NCI-H345 treated with DMSO at 0.1 percent for 48 hours (cell line): Measurements from ENCODE around the gene OR2V1.
"Not testable (repeated sequence)": the region's sequence is repeated elsewhere in the genome, so short reads cannot be mapped to it uniquely, and the experiment has no call there.

Experiments
- DNase-seq: peaks from one replicate; lab custom pipeline; 2025; ENCODE audit not compliant: unreplicated experiment; lab: John Stamatoyannopoulos, UW

OR2V1 gene

DNA sequence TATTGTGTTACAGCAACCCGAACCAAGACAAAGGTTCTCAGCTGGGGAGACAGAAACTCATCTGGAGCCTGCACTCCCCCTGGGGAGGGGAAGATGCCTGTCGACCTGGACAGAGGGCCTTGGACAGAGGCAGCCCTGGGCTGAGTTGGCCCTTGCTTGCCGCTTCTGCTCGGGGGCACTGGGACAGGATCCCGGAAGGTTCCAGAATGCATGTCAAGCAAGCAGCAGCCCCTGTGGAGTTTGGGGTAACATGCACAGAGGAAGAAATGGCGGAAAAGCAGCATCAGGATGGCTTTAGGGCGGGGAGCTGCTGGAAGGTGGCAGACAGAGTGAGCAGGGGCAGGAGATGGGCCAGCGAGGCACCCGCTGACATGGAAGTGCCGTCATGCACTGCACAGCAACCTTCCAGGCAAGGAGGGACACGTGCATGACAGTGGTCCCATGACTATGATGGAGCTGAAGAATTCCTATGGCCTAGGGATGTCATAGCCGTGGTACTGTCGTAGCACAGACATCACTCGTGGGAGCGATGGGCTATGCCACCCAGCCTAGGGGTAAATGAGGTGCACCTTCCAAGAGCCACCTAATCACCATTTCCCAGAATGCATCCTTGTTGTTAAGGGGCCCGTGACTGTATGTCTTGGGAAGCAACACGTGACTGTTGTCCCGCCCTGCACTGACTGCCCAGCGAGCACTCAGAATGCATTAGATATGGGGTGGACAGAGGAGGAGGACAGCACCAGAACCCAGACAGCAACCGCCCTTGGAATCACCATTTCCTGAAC, 26.2 kb downstream of the OR2V1 start:
- not testable (repeated sequence) for DNase-seq

GRCh38 chr5:181104259-181104568, 26.8 kb downstream of the OR2V1 start:
- not testable (repeated sequence) for DNase-seq

GRCh38 chr5:181101930-181102674, 28.9 kb downstream of the OR2V1 start:
- not testable (repeated sequence) for DNase-seq

DNA sequence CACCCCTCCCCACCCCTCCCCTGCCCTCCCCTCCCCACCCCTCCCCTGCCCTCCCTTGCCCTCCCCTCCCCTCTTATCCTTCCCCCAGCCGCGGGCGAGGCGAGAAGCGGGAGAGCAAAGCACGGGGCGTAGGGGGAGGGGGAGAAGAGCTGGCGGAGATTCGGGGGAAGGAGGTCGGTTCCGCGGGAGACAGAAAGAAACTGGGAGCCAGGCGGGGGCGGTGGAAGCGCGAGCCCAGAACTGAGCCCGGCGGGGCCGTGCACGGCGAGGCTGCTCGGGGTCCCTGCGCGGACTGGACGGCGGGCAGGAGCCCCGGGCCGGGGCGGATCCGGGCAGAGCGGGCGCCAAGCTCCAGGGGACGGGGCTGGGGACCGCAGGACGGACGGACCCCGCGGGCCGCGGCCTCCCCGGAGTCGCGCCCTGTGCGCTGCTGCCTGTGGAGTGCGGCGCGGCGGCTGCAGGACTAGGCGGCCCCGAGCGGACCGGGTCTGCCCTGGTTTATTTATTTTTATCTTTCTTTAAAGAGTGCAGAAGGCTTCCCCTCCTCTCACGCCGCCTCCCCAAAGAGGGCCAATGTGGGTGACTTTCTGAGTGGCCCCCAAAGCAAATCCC, 29.8 kb downstream of the OR2V1 start:
- not testable (repeated sequence) for DNase-seq

DNA sequence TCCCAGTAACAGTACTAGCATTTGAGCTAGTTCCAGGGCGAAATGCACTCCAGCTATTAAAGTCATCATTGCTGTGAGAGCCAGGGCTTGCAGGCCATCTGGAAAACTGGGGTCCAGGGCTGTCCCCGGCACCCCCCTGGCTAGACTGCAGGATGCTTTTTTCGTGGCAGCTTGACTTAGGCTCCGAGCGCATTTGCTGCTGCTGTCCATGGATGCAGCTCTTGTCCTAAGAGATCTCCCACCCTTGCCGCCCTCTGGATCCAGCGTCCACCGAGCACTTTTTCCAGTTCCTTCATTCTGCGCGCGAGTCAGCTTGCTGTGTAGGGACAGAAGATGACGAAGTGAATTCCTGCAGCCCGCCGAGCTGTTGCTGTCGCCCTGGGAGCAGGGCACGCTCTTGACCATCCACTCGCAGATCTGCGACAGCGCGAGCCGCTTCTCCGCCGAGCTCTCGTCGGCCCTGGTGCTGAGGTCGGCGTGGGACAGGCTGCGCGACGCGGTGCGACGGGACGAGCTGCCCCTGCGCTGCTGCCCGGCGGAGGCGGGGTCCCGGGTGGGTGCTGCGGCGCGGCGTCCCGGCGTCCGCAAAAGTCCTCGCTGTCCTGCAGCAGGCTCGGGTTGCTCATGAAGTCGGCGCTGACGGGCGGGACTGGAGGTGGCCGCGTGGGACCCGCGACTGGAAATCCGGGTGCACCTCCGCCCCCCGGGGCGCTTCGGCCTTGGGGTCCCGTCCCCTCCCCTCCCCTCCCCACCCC, 30.7 kb downstream of the OR2V1 start:
- no peak for DNase-seq

GRCh38 chr5:181099602-181100086, 31.3 kb downstream of the OR2V1 start:
- DNase-seq: no peak

DNA sequence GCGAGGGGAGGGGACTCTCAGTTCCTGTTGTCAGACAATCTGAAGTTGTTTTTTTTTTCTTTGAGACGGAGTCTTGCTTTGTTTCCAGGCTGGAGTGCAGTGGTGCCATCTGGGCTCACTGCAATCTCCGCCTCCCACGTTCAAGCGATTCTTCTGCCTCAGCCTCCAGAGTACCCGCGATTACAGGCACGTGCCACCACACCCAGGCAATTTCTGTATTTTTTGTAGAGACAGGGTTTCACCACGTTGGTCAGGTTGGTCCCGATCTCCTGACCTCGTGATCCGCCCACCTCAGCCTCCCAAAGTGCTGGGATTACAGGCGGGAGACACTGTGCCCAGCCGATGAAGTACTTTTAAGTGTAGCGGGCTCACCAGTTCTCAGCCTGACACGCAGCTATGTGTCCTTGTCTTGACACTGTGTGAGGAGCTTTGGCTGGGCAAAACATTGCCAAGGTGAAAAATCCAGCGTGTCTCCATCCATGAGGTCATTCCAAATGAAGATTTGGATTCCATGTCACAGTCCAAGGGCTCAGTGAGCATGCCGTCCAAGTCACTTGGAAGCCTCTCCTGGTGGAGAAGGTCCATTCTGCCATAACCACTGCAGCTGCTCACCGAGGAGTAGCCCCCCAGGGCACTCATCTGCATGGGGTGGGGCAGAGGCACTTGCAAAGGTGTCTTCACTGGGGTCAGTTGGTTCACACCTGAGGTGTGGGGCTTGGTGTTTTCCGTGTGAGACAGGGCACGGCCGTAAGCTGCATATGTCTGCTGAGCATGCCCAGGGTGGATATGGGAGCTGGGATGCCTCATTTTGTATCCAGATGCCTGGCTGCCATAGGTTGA, 32.0 kb downstream of the OR2V1 start:
- no peak for DNase-seq

DNA sequence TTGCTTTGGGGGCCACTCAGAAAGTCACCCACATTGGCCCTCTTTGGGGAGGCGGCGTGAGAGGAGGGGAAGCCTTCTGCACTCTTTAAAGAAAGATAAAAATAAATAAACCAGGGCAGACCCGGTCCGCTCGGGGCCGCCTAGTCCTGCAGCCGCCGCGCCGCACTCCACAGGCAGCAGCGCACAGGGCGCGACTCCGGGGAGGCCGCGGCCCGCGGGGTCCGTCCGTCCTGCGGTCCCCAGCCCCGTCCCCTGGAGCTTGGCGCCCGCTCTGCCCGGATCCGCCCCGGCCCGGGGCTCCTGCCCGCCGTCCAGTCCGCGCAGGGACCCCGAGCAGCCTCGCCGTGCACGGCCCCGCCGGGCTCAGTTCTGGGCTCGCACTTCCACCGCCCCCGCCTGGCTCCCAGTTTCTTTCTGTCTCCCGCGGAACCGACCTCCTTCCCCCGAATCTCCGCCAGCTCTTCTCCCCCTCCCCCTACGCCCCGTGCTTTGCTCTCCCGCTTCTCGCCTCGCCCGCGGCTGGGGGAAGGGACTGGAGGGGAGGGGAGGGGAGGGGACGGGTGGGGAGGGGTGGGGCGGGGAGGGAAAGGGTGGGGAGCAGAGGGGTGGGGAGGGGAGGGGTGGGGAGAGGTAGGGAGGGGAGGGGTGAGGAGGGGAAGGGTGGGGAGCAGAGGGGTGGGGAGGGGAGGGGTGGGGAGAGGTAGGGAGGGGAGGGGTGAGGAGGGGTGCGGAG, 33.0 kb downstream of the OR2V1 start:
- not testable (repeated sequence) for DNase-seq

GRCh38 chr5:181097383-181097753, 33.6 kb downstream of the OR2V1 start:
- DNase-seq: not testable (repeated sequence)

GRCh38 chr5:181096721-181097382, 34.1 kb downstream of the OR2V1 start:
- DNase-seq: not testable (repeated sequence)

- not testable (repeated sequence) for DNase-seq
Observed at GRCh38 chr5:181095162-181095561, 35.8 kb downstream of the OR2V1 start.

DNA sequence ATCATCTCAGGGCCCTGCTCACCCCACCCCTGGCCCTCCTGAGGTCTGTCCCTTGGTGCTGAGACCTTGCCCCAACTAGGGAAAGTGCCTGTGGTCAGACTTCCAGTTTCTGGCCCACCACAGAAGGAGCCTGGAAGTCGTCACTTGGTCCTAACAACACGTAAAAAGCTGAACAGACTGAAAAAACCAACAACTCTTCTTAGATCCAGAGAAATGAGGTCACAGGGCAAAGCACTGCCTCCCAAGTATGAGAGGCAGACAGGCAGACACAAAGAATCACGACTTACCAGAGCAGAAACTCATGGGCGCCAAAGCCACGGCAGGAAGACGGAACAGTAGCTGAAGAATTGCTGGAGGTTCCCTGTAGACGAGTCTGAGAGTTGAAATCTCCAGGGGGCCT, 38.5 kb downstream of the OR2V1 start:
- no peak for DNase-seq

DNA sequence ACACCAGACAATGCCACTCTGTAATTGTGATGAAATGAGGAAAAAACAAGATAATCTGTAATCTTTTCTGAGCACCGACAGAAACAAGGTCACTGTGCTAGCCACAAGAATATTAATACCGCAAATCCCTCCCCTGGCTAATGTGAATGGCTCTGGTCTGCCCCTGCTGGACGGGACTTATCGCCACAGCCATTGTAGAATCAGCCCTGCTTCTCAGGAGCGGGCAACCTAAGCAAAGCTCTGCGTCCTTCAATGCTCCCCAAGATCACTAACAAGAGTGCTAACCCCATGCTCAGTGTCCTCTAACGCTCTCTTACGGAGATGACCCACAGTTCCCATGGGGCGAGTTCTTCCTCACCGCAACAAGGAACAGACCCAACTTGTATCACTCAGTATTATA, 42.7 kb downstream of the OR2V1 start:
- DNase-seq: no peak

DNA sequence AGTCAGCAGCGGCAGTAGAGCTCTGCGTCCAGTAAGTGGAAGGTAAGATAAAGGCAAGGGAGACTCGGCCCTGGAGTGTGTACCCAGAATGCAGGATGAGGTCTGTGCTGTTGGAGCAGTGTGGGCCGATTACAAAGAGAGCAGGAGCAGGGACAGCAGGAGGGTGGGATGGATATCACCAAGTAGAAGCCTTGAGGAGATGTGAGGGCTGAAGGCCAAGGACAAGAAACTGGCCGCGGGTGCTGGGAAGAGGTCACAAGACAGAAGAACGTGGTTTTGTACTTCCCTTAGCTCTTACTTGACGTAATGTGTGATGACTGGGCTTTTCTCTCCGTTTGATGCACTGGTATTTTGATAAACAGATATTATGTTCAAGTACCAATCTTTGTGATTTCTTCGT, 43.7 kb downstream of the OR2V1 start:
- DNase-seq: no peak

GRCh38 chr5:181086884-181087205, 44.1 kb downstream of the OR2V1 start:
- no peak for DNase-seq

DNA sequence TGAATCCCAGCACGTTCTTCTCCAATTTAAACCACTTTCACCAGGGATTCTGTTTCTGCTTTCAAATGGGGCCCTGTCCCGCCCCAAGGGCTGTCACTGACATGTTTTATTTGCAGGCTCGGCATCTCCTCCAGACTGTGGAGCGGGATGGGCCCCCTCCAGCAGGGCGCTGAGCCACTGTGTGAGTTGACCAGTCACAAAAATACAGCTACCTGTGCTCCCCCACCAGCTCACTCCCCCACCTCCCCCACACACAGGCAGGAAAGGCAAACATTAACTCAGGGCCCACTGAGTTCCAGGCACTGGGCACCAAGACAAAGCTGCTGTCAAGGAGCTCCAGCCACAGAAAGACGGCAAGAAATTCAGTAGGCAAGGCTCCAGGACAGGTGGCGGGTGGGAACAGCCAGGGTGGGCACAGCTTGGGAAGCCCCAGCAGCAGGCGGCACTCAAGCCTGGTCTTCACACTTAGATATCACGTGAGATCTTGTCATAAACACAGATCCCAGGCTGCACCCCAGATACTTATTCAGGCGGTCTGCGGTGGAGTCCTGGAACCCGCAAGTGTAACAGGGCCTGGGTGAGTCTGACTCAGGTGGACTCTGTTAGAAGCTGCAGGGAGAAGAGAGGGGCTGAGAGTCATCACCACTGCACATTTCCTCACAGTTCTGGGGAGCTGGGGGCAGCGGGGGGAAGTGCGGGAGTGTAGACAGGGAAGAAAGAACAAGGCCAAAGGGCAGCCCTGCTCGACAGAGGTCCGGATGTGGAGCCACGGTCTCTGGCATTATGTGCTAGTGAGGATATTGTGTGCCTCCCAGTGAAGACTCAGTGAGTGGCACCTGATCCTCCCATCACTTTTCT, 44.7 kb downstream of the OR2V1 start:
- DNase-seq: no peak

DNA sequence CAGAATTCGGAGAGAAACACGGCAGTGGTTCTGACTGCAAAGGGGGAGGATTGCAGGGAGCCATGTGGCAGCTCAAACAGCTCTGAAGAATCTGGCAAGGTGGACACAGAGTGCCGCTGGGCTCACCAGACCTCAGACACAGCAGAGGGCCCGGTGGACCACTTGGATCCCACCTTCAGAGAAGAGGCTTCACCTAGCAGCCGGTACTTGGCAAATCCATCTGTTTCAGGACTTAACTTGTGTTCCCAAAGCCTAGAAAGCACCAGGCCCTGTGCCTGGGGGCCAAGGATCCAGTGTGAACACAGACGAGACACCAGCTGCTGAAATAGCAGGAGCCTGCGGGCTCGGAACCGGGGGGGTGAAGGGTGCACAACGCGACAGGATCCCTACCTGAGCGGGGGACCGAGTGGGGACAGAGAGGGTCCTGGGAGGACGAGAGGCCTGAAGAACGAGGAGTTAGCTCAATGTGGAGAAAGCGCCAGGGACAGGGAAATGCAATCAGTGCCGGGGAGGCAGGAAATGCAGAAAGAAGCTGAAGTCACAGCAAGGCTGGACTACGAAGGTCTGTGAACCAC, 46.3 kb downstream of the OR2V1 start:
- no peak for DNase-seq

DNA sequence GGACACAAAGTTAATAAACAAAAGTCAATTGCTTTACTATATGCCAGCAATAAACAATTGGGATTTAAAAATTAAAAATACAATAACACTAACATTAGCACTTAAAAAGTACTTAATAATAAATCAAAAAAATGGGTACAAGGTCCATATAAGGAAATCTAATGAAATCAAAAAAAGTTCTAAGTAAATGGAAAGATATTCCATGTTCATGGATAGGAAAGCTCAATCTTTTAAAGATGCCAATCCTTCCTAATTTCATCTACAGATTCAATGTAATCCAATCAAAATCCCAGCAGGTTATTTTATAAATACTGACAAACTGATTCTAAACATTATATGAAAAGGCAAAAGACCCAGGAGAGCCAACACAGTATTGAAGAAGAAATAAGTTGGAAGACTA, 49.0 kb downstream of the OR2V1 start:
- no peak for DNase-seq
